Right lobe of liver (tissue), 4 donors: Measurements from ENCODE around the gene KMT2C.

Experiments used
- POLR2A ChIP-seq: fragments of 450-650 bp; IDR thresholded peaks from one replicate; pipeline ENCODE4 v1.6.1; 2017; ENCODE audit warnings: antibody characterized with exemption, mild to moderate bottlenecking
- TF ChIP-seq, protein P1 (sequence below), 4 donors: fragments of 200-600 bp in 3 of 4; fragments of 450-650 bp in 1 of 4; IDR thresholded peaks; one replicate each; pipeline versions ENCODE4 v1.5.1 to v1.8.0; 2016 to 2022; ENCODE audit warnings: antibody characterized with exemption in 4 of 4, mild to moderate bottlenecking in 2 of 4
- donor health status: DM: no; HTN: no; CAD: no.
- donor health status: DM: no; HTN: no; CAD: no.
- donor health status: DM: no; HTN: yes; CAD: no.

DNA sequence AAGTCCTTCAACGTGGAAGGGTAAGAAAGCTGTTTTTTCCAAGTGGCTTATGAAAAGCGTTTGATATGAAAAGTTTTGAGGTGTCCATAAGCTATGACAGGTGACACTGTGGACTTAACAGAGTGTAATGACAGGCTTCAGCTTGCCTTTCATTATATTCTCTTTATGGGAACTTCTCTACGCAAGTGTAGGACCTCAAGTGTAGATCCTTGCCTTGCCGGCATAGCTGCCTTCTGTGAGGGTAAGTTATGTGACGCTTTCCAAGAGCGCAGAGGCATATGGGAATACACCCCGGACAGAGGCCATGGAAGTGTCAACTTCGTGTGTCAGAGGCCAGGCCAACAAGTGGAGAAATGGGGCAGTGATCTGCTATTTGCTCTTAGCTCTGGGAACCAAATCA, 318.4 kb downstream of the KMT2C start:
- TF ChIP-seq, protein P1, sequence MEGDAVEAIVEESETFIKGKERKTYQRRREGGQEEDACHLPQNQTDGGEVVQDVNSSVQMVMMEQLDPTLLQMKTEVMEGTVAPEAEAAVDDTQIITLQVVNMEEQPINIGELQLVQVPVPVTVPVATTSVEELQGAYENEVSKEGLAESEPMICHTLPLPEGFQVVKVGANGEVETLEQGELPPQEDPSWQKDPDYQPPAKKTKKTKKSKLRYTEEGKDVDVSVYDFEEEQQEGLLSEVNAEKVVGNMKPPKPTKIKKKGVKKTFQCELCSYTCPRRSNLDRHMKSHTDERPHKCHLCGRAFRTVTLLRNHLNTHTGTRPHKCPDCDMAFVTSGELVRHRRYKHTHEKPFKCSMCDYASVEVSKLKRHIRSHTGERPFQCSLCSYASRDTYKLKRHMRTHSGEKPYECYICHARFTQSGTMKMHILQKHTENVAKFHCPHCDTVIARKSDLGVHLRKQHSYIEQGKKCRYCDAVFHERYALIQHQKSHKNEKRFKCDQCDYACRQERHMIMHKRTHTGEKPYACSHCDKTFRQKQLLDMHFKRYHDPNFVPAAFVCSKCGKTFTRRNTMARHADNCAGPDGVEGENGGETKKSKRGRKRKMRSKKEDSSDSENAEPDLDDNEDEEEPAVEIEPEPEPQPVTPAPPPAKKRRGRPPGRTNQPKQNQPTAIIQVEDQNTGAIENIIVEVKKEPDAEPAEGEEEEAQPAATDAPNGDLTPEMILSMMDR (IDR thresholded peaks at IDR 0.05) = no peak
- no peak for TF ChIP-seq POLR2A
